KOPT-K1 (cell line): ENCODE measurements around the gene NUDCD3.

ENCODE experiments used
- H3K27ac ChIP-seq: fragments of 200-600 bp; sonication (generic); 2 replicates; pipeline ENCODE4 v1.5.1; 2016; ENCODE audit warnings: antibody characterized with exemption, mild to moderate bottlenecking, low read depth, low read length; ENCODE audit not compliant: poor library complexity, severe bottlenecking
- H3K36me3 ChIP-seq: fragments of 200-600 bp; sonication (generic); 2 replicates; pipeline ENCODE4 v1.5.1; 2017; ENCODE audit warnings: antibody characterized with exemption, mild to moderate bottlenecking, low read length, moderate library complexity; ENCODE audit not compliant: insufficient read depth
- H3K9me3 ChIP-seq: fragments of 200-600 bp; sonication (generic); 2 replicates; pipeline ENCODE4 v1.5.1; 2017; ENCODE audit warnings: antibody characterized with exemption, low read length, mild to moderate bottlenecking; ENCODE audit not compliant: insufficient read depth, poor library complexity, severe bottlenecking

Gene NUDCD3

DNA sequence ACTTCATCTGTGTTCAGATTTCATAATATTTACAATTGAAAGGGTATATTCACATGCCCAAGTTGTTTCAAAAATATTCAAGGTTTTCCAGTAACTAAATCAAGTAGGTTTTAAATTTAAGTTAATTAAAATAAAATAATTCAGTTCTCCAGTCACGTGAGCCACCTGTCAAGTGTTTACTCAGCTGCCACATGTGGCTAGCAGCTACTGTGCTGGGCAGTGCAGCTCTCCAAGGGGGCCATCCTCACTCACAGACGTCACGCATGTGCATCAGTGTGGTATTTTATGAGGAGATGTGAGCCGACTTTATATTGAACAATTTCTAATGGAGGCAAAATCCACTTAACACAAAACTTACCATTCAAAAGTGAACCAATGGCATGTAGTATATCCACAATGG is 95.4 kb downstream of the NUDCD3 start:
- no peak overlapping the region for H3K27ac ChIP-seq
- peaks cover 53% of the 10 kb centered on the region; the same call in 1 of the 2 replicates for H3K36me3 ChIP-seq
- H3K9me3 ChIP-seq: no peaks in the 10 kb centered on the region

DNA sequence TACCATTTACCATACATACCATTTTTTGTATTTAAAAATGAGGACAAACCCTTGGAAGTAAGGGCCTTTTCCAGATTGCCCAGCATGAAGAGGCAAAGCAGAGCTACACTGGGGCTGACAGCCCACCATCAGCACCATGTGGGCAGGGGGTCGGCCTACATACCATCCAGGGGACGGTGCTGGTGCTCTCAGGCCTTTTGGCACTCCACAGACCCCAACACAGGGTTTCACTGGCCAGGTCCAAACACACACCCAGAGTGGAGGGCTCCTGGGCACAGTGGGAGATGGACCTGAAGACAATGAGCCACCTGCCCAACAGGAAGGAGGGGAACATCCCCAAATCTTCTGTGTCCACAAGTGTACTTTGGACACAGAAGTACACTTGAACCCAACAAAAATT is 95.8 kb downstream of the NUDCD3 start:
- H3K9me3 ChIP-seq: no peaks in the 10 kb centered on the region
- H3K36me3 ChIP-seq: peaks cover 56% of the 10 kb centered on the region; the same call in 1 of the 2 replicates
- no peak overlapping the region for H3K27ac ChIP-seq

DNA sequence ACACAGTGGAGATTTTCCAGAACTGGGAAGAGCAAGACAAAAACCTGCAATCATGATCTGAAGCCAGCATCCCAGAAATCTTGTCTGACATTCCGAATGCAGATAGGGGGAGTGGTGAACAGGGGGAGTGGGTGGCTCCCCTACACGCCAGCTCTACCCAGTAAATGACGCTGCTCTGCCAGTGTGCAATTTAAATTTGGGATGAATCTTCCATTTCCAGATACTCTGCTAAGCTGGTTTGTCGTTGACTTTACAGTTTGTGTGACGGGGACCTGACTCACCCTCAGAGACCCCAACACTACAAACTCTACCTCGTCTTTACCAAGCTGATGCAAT is 96.4 kb downstream of the NUDCD3 start:
- Histone ChIP-seq H3K27ac (no peak overlapping the region), H3K36me3 (peaks cover 60% of the 10 kb centered on the region), H3K9me3 (no peaks in the 10 kb centered on the region)

DNA sequence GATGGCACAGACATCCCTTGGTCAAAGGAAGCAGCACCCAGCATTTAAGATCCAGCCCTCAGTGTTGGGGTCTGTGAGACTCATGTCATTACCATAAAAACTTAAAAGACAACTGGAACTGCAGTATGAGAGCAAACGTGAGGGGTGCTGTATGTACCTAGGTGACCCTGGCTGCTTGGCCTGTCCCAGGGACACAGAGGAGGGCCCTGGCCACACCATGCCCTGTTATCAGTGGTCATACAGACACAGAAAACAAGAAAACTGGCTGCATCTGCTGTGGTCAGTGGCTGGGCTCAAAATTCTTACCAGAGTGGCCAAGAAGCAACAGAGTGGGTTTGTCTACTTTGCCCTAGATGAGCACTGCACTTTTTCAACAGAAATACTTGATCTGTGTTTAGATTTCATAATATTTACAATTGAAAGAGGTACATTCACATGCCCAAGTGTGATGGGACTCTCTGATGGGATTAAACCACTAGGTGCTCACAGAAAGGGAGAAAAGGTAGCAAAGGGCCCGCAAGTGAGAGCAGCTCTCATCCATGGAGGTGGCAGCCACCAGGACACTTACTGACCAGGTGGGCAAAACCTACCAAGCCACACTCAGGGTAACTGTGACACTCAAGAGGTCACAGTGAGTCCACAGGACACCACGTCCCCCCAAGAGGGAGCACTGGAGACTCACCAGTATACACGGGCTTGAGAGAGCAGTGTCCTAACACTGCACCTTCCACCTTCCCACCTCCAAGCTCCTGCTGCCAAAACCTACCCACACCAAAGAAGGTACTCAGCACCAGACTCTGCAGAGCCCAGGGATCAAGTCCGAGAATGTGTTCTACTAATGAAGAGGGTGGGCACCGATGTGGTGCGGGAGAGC is 97.0 kb downstream of the NUDCD3 start:
- H3K36me3 ChIP-seq: peaks cover 60% of the 10 kb centered on the region

DNA sequence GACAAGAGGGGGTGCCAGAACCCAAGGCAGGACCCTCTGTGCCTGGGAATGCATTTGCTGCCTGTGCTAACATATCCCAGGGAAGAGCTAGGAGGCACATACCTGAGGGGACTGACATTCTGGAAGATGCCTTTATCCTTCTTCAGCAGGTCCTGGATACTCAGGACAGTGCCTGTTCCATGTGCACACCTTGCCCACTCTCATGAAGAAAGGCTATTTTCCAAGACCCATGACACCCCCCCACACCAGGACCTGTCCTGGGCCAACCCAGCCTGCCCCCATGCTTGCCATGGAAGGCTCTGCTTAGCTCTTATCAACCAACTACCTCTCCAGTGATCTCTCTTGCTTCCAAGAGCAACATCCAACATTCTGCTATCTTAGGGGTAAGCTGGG is 97.8 kb downstream of the NUDCD3 start:
- Histone ChIP-seq H3K9me3 (no peaks in the 10 kb centered on the region), H3K36me3 (peaks cover 60% of the 10 kb centered on the region)

More for the DNA sequence above, 97.0 kb downstream of the NUDCD3 start:
- Histone ChIP-seq H3K9me3 (no peaks in the 10 kb centered on the region), H3K27ac (no peak overlapping the region)

DNA sequence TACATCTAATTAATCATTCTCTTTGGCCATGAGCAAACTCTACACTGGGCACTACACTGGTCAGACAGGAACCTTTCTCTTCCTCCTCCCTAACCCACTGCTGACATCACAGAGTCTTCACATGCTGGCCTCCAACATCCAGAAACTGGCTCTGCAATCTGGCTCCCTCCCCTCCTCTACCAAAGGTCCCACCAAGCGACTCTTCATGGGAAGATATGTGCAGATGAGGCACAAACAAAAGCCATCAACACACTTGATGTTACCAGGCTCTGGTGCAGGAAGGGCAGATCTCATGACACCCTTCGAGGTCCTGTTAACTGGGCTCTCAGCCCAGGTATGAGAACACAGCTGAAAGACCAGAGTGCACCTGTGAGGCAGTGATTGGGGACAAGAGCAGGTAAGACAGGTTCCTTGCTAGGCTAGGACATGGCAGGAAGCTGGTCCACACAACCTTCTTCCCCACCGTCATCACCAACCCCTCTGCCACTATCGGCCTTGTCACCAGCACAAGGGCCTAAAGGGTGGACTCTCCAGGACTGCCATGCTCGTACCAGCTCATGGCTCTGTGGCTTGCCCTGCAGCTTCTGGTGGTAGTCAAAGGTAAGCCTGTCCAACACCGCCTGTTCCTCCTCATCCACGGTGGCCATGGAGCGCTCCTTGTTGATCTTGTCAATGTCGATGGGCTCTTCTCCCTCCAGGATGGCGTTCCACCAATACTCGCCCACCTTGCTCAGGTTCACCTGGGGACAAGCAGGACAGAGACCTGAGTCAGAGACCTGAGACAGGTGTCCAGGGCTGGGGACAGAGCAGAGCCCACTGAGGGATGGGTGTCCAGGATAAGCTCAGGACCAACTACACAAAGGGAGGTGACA is 98.5 kb downstream of the NUDCD3 start:
- H3K36me3 ChIP-seq: peaks cover 64% of the 10 kb centered on the region
- H3K9me3 ChIP-seq: no peaks in the 10 kb centered on the region
- H3K27ac ChIP-seq: no peak overlapping the region

More for the DNA sequence above, 97.8 kb downstream of the NUDCD3 start:
- H3K27ac ChIP-seq: no peak overlapping the region

DNA sequence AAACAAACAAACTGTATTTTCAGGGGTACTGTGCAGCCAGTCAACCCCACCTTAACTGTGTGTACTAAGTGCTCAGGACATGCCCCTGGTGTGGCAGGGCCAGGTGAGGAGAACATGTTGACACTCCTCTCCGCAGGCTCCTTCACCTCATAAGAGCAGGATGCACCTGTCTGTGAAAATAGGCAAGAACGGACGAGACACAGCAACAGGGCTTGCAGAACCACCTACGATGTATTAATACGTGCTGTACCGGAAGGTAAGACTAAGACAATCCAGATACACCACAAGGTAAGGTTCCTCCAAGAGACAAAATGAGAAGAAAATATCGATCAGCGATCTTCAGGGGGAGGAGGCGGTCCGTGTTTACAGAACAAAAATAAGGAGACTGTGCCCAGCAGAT is 99.3 kb downstream of the NUDCD3 start:
- no peaks in the 10 kb centered on the region for H3K9me3 ChIP-seq
- H3K36me3 ChIP-seq: peaks cover 70% of the 10 kb centered on the region
- no peak overlapping the region for H3K27ac ChIP-seq

DNA sequence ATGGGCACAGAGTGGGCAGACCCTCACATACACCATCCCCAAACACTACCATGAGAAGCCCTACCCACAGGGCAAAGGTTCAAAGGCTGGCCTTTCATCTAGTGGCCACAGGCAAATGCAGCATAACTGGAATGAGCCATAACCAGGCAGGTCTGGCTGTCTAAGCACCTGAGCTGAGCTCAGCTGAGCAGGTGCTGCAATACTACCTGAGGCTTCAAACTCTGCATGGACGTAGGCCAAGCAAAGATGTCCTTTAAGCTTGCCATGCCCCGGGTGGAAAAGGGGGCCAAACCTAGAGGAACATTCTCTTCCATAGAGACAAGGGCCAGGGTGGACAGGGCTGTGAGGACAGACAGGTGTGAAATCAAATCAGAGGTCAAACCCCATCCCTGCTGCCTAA is 99.8 kb downstream of the NUDCD3 start:
- Histone ChIP-seq H3K36me3 (peaks cover 71% of the 10 kb centered on the region), H3K27ac (no peak overlapping the region)

DNA sequence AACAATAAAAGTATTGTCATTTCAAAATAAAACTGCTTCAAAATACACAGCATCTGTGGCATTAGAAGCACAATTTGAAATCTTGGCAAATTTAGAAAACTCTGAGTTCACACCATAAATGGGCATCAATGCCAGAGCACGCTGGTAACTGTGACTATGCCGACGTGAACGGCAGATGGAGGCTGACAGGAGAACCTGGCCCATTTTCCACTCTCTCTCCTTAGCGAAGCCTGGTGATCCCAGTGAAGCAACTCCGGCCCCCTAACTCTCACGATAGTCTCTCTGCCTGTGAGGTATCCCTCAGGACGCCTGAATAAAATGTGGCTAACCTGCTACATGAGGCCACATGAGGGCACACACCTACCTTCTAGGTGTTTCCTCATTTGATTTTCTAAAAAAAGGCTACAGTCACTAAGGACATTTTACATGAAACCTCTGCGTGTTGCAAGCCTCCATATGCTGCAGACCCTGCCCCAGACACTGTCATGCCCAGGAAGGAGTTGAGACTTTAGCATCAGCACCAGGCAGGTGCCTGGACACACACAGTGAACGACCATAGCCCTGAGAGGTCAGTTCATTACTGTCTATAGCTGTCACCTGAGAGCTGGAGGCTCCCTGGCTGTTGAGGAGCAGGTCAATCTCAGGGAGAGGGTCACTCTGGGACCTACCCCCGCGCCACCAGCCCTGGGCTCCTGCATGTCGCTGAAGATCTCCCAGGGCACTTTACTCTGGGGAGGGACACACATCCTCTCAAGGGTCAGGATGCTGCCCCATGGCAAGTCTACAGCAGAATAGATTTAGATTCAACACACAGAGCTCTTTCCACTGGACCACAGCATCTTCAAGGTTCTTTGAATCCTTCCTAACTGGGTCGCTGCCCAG is 102.1 kb downstream of the NUDCD3 start:
- Histone ChIP-seq H3K36me3 (peaks cover 87% of the 10 kb centered on the region), H3K27ac (no peak overlapping the region), H3K9me3 (no peaks in the 10 kb centered on the region)

More for the DNA sequence above, 99.8 kb downstream of the NUDCD3 start:
- H3K9me3 ChIP-seq: no peaks in the 10 kb centered on the region

DNA sequence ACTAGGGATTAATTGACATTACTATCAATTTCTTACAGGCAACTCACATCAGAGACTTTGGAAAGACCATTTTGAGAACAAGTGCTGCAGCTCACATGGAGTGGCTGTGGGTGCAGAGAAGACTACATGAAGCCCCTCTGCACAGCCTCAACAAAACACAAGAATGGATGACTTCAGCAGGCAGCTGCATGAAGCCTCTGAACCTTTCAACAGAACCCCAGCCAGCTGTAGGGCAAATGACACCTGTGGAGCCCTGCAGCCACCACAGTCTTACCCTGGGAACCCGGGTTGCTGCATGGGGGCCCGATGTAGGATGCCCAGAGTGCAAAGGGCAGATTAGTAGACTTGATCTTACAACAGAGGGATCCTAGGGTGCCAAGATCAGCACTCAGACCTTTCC is 103.1 kb downstream of the NUDCD3 start:
- peaks cover 87% of the 10 kb centered on the region for H3K36me3 ChIP-seq
- H3K9me3 ChIP-seq: no peaks in the 10 kb centered on the region
- H3K27ac ChIP-seq: no peak overlapping the region

DNA sequence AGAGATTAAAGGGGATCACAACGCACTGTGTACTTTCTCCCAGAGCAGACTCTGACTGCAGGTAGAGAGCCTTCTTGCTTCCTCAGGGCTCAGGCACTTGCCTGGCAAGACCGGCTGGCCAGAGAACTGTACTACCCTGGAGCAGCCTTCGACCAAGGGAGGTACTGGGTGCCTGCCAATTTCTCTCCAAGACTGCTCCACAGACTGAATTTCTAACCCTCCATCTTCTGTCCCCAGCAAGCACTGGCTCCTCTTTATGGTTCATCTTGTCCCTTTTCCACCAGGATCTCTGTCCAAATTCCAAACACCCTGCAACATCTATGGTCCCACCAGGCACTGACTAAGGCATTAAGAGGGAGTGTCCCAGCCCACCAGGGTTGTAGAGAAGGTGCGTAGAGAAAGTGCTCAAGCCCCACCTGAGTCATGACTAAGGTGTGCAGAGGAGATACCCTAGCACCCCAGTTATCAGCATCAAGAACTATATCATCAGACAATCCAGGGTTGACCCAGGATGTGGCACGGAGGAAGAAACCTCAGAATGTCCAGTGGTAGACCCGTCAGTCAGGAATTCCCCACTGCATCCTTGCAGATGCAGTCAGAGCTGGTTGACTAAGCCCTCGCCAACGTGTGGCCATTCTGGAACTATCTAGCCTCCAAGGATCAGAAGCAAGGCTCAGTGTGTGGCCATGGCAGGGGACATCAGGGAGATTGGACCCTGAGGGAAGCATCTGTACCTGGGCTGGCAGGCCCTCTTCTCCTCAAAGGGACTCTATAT is 104.1 kb downstream of the NUDCD3 start:
- Histone ChIP-seq H3K9me3 (no peaks in the 10 kb centered on the region), H3K36me3 (peaks cover 78% of the 10 kb centered on the region), H3K27ac (no peak overlapping the region)

DNA sequence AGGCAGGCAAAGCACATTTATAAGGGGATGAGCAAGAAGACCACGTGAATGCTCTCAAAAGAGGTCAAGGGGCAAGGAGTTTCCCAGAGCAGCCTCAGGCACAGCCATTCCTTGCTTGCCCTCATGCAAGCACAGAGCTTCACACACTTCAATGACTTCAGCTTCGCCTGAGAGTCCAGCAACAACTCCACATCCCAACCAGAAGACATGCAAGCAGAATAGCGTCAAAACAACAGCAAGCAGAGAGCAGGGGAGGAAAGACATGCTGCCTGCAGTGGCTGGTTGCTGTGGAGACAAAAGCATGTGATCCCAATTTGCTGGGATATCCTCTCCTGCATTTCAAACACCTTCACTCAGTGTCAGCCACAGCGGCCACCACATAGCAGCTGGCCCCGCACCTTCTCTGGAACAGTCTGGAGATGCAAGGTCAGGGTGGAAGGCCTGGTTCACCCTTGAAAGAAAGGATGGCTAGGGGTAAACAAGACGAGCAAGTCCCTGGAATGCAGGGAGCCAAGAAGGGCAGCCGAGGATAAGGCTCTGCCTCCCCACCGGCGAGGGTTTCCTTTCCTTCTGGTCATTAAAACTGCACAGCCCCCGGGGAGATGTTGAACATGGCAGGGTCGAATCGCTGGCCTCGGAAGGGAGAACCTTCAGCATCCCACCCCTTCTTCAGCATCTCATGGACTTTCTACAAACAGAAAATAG is 104.9 kb downstream of the NUDCD3 start:
- Histone ChIP-seq H3K9me3 (no peaks in the 10 kb centered on the region), H3K36me3 (peaks cover 70% of the 10 kb centered on the region), H3K27ac (no peak overlapping the region)

DNA sequence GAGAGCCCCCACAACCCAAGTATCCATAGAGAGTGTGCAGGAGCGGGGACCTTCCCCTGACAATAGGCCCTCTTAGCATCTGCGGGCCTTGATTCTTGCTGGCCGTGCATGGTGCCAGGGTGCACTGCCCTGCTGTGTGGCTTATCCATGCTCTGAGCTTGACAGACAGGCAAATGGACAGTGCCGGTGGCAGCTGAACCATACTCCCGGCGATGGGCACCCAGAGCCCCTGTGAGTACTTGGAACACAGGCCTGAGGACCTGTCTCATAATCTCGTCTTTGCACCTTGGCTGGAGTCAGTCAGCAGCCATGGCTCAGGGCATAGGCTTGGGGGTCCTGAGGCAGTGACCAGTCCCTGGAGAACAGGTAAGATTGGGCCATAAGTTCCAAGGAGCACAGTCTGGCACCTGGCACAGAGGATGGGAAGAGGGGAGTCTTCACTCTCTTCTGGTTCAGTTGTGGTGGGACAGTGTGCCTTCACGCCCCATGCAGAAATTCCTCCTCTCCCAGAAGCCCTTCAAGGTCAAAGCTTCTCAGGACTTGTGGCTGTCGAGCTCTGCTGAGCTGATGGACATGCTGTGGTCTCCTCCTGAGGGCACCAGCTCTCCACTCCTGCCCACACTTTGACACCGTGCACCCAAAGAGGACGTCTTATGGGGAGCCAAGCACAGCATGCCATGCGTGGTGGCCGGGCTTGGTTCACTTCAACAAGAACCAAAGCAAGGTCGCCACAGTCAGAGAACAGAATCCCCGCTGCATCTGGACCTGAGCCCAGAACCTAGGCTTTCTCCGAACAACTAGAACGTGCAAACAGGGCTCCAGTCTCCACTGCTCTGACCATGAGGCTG is 105.6 kb downstream of the NUDCD3 start:
- Histone ChIP-seq H3K36me3 (peaks cover 65% of the 10 kb centered on the region), H3K9me3 (no peaks in the 10 kb centered on the region), H3K27ac (no peak overlapping the region)
